BLaER1 treated with 17β-estradiol and CSF1 and Interleukin-3, amounts not matched to agents 10 nM and 100 nM (cell line): ENCODE results near the gene CCDC9.

Source experiments
- H3K27ac ChIP-seq, 11 experiments: shearing (Covaris generic); formaldehyde crosslinking; 2 replicates each; pipeline ENCODE4 v1.8.1; 2022
- H3K27me3 ChIP-seq, 11 experiments: shearing (Covaris generic); formaldehyde crosslinking; 2 replicates each; pipeline ENCODE4 v1.8.1; 2022
- H3K36me3 ChIP-seq, 11 experiments: shearing (Covaris generic); formaldehyde crosslinking; 2 replicates each; pipeline ENCODE4 v1.8.1; 2022
- H3K4me1 ChIP-seq, 10 experiments: shearing (Covaris generic); formaldehyde crosslinking; 2 replicates each; pipeline ENCODE4 v1.8.1; 2022
- H3K4me2 ChIP-seq, 11 experiments: shearing (Covaris generic); formaldehyde crosslinking; 2 replicates each; pipeline ENCODE4 v1.8.1; 2022
- H3K4me3 ChIP-seq, 10 experiments: shearing (Covaris generic); formaldehyde crosslinking; 2 replicates each; pipeline ENCODE4 v1.8.1; 2022
- H3K9ac ChIP-seq, 11 experiments: shearing (Covaris generic); formaldehyde crosslinking; 2 replicates each; pipeline ENCODE4 v1.8.1; 2022
- H3K9me3 ChIP-seq, 11 experiments: shearing (Covaris generic); formaldehyde crosslinking; replicated peaks in 1 of 11; 2 replicates each; pipeline ENCODE4 v1.8.1; 2022
- H4K20me1 ChIP-seq, 11 experiments: shearing (Covaris generic); formaldehyde crosslinking; 2 replicates each; pipeline ENCODE4 v1.8.1; 2022
- Cebpa-rat ChIP-seq, 11 experiments: shearing (Covaris generic); IDR thresholded peaks; 2 replicates each; pipeline ENCODE4 v1.8.1; 2022

The CCDC9 gene

DNA sequence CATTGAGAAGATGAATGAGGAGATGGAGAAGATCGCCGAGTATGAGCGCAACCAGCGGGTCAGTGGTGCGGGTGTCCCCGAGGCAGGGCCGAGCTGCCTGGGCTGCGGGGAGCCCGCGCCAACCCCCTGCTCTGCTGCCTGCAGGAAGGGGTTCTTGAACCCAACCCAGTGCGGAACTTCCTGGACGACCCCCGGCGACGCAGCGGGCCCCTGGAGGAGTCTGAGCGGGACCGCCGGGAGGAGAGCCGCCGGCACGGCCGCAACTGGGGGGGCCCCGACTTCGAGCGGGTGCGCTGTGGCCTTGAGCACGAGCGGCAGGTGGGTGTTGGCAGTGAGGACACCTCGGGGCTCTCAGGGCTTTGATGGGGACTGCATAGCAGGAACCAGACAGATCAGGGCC, 8.3 kb downstream of the CCDC9 start:
- Histone ChIP-seq H3K4me2 (no peak overlapping the region), H3K4me3 (no peak overlapping the region), H3K9ac (no peak overlapping the region), H3K36me3 (peaks cover 74 to 100% (median 85%) of the 10 kb centered on the region in 11 experiments), H3K4me1 (peaks cover 7 to 20% (median 13%) of the 10 kb centered on the region in 10 experiments; a peak in 19 of 20 replicates), H3K27me3 (no peaks in the 10 kb centered on the region), H4K20me1 (peaks cover 0 to 48% (median 20%) of the 10 kb centered on the region in 11 experiments; a peak in 14 of 22 replicates), H3K9me3 (no peaks in the 10 kb centered on the region), H3K27ac (no peak overlapping the region)
- no peak for TF ChIP-seq Cebpa-rat (IDR thresholded peaks at IDR 0.05)

DNA sequence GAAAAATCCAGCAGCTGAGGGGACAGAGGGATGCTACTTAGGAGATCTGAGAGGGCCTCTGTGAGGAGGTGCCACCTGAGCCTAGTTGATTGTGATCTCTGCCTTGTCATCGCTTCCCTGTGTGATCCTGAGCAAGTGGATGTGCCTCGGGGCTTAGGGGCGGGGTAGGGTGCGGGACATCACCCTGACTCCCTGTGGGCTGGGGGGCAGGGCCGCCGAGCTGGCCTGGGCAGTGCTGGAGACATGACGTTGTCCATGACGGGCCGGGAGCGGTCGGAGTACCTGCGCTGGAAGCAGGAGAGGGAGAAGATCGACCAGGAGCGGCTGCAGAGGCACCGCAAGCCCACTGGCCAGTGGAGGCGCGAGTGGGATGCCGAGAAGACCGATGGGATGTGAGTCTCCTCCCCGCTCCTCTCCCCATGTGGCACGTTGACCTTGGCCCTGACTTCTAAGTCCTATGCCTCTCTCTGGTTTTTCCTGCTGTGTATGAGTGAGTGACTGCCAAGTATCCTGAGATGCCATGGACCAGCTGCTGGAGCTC, 10.1 kb downstream of the CCDC9 start:
- H3K27ac ChIP-seq: no peak overlapping the region
- TF ChIP-seq Cebpa-rat (IDR thresholded peaks at IDR 0.05): no peak
- no peak overlapping the region for H3K4me2 ChIP-seq
- H3K9ac ChIP-seq: no peak overlapping the region
- no peaks in the 10 kb centered on the region for H3K27me3 ChIP-seq
- peaks cover 75 to 100% (median 85%) of the 10 kb centered on the region in 11 experiments for H3K36me3 ChIP-seq
- no peak overlapping the region for H3K4me3 ChIP-seq
- H3K9me3 ChIP-seq: no peaks in the 10 kb centered on the region
- H4K20me1 ChIP-seq: peaks cover 0 to 39% (median 16%) of the 10 kb centered on the region in 11 experiments; a peak in 11 of 22 replicates
- H3K4me1 ChIP-seq: peaks cover 7 to 18% (median 14%) of the 10 kb centered on the region in 10 experiments; a peak in 19 of 20 replicates

- Histone ChIP-seq H3K27ac (no peak overlapping the region), H3K36me3 (peaks cover 74 to 96% (median 84%) of the 10 kb centered on the region in 11 experiments)
- no peak for TF ChIP-seq Cebpa-rat (IDR thresholded peaks at IDR 0.05)
Observed at GRCh38 chr19:47267350-47267759, 11.0 kb downstream of the CCDC9 start.

GRCh38 chr19:47268028-47268427, 11.7 kb downstream of the CCDC9 start:
- Histone ChIP-seq H3K36me3 (peaks cover 67 to 89% (median 78%) of the 10 kb centered on the region in 11 experiments), H3K4me2 (no peak overlapping the region), H3K27ac (no peak overlapping the region), H3K9me3 (no peaks in the 10 kb centered on the region), H3K9ac (no peak overlapping the region), H4K20me1 (peaks cover 0 to 29% (median 8%) of the 10 kb centered on the region in 11 experiments; a peak in 11 of 22 replicates), H3K4me1 (peaks cover 10 to 21% (median 17%) of the 10 kb centered on the region in 10 experiments), H3K4me3 (no peak overlapping the region), H3K27me3 (no peaks in the 10 kb centered on the region)
- TF ChIP-seq Cebpa-rat (IDR thresholded peaks at IDR 0.05): 0 out of 22 replicates have a peak, but pooled peaks of 1 of the 11 experiments have one; percentile 37

More at GRCh38 chr19:47267350-47267759, 11.0 kb downstream of the CCDC9 start:
- H3K27me3 ChIP-seq: no peaks in the 10 kb centered on the region
- no peak overlapping the region for H3K9ac ChIP-seq
- H4K20me1 ChIP-seq: peaks cover 0 to 36% (median 14%) of the 10 kb centered on the region in 11 experiments; a peak in 11 of 22 replicates
- no peak overlapping the region for H3K4me3 ChIP-seq
- H3K4me2 ChIP-seq: no peak overlapping the region
- H3K4me1 ChIP-seq: peaks cover 6 to 21% (median 17%) of the 10 kb centered on the region in 10 experiments
- H3K9me3 ChIP-seq: no peaks in the 10 kb centered on the region

- Histone ChIP-seq H3K4me1 (peaks cover 10 to 24% (median 16%) of the 10 kb centered on the region in 10 experiments), H3K4me3 (no peak overlapping the region), H3K9ac (no peak overlapping the region; a peak in 1 of 22 replicates), H3K27ac (no peak overlapping the region), H3K9me3 (no peaks in the 10 kb centered on the region), H3K36me3 (peaks cover 55 to 74% (median 65%) of the 10 kb centered on the region in 11 experiments), H4K20me1 (peaks cover 0 to 24% (median 5%) of the 10 kb centered on the region in 11 experiments; a peak in 10 of 22 replicates), H3K27me3 (no peaks in the 10 kb centered on the region), H3K4me2 (no peak overlapping the region)
- no peak for TF ChIP-seq Cebpa-rat (IDR thresholded peaks at IDR 0.05)
Observed at GRCh38 chr19:47269596-47269995, 13.3 kb downstream of the CCDC9 start.

- Histone ChIP-seq H3K9me3 (no peaks in the 10 kb centered on the region), H3K27me3 (peaks cover 3 to 6% (median 6%) of the 10 kb centered on the region in 11 experiments; a peak in 18 of 22 replicates), H3K4me1 (peaks cover 15 to 29% (median 22%) of the 10 kb centered on the region in 10 experiments), H4K20me1 (peaks cover 5 to 28% (median 9%) of the 10 kb centered on the region in 11 experiments; a peak in 17 of 22 replicates), H3K36me3 (peaks cover 47 to 66% (median 56%) of the 10 kb centered on the region in 11 experiments), H3K27ac (no peak overlapping the region; a peak in 2 of 22 replicates), H3K4me2 (no peak overlapping the region), H3K9ac (no peak overlapping the region; a peak in 1 of 22 replicates), H3K4me3 (no peak overlapping the region)
- TF ChIP-seq Cebpa-rat (IDR thresholded peaks at IDR 0.05): no peak
Observed at GRCh38 chr19:47270408-47270807, 14.1 kb downstream of the CCDC9 start.

GRCh38 chr19:47271949-47272348, 15.6 kb downstream of the CCDC9 start:
- Histone ChIP-seq H3K27ac (peak overlapping the region in 1 of 11 experiments; percentile 26; a peak in 1 of 22 replicates), H4K20me1 (peaks cover 13 to 39% (median 18%) of the 10 kb centered on the region in 11 experiments; a peak in 19 of 22 replicates), H3K9ac (no peak overlapping the region; a peak in 1 of 22 replicates), H3K36me3 (peaks cover 34 to 50% (median 43%) of the 10 kb centered on the region in 11 experiments), H3K4me3 (no peak overlapping the region), H3K4me1 (peaks cover 25 to 44% (median 37%) of the 10 kb centered on the region in 10 experiments), H3K9me3 (no peaks in the 10 kb centered on the region), H3K4me2 (peak overlapping the region in 8 of 11 experiments; percentile 21 to 99 (median 92); a peak in 9 of 22 replicates), H3K27me3 (peaks cover 7 to 16% (median 14%) of the 10 kb centered on the region in 11 experiments; a peak in 18 of 22 replicates)
- TF ChIP-seq Cebpa-rat (IDR thresholded peaks at IDR 0.05): no peak

DNA sequence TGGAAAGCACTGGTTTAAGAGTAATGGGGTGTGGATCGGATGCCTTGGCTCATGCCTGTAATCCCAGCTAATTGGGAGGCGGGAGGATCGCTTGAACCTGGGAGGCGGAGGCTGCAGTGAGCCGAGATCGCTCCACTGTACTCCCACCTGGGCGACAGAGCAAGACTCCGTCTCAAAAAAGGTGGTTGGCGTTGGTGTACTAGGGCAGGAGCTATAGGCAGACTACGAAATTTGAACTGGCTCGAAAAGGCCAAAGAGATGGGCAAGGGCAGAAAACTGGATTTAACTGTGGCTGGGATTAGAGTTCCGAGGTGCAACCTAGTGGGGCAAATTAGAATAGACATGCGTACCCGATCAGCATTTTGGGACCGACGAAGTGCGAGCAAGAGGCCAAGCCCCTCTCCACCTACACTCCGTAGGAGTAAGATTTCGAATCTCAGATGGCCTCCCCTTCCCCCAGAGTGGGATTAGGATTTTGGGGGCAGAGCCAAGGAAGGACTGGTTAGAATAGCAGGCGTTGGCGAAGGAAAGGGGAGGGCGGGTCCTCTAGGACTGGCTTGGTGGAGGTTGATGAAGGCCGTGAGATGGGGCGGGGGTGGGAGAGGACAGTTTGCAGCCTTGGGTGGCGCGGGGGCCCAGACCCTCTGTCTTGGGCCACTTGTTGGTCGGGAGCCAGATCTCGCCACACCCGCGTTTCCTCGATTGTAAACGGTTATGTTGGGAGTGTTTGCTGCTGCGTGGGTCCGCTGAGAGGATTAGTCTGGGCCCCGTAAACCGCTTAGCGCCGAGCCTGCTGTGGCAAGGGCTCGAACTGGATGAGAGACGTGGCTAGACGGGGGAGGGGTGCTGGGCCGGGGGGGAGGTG, 16.4 kb downstream of the CCDC9 start:
- TF ChIP-seq Cebpa-rat (IDR thresholded peaks at IDR 0.05): no peak
- Histone ChIP-seq H3K9me3 (no peaks in the 10 kb centered on the region), H3K27ac (peak overlapping the region; percentile 80 to 97 (median 91); a peak in 21 of 22 replicates)

More for the DNA sequence above, 16.4 kb downstream of the CCDC9 start:
- peak overlapping the region; percentile 92 to 99 (median 98) for H3K4me2 ChIP-seq
- peaks cover 7 to 16% (median 14%) of the 10 kb centered on the region in 11 experiments; a peak in 18 of 22 replicates for H3K27me3 ChIP-seq
- peak overlapping the region; percentile 83 to 93 (median 88) for H3K9ac ChIP-seq
- peak overlapping the region; percentile 65 to 83 (median 70) for H3K4me3 ChIP-seq
- peaks cover 27 to 43% (median 37%) of the 10 kb centered on the region in 11 experiments for H3K36me3 ChIP-seq
- peaks cover 13 to 39% (median 18%) of the 10 kb centered on the region in 11 experiments; a peak in 20 of 22 replicates for H4K20me1 ChIP-seq
- H3K4me1 ChIP-seq: peaks cover 31 to 51% (median 44%) of the 10 kb centered on the region in 10 experiments
